AG08396 (cell line): ENCODE results near the gene ZNF740.
"Not testable (repeated sequence)": the region's sequence is repeated elsewhere in the genome, so short reads cannot be mapped to it uniquely, and the experiment has no call there.

Source experiments
- DNase-seq: peaks from one replicate; pipeline ENCODE4 v3.0.0; 2012; ENCODE audit warnings: low spot score, mixed read lengths

ZNF740 gene

DNA sequence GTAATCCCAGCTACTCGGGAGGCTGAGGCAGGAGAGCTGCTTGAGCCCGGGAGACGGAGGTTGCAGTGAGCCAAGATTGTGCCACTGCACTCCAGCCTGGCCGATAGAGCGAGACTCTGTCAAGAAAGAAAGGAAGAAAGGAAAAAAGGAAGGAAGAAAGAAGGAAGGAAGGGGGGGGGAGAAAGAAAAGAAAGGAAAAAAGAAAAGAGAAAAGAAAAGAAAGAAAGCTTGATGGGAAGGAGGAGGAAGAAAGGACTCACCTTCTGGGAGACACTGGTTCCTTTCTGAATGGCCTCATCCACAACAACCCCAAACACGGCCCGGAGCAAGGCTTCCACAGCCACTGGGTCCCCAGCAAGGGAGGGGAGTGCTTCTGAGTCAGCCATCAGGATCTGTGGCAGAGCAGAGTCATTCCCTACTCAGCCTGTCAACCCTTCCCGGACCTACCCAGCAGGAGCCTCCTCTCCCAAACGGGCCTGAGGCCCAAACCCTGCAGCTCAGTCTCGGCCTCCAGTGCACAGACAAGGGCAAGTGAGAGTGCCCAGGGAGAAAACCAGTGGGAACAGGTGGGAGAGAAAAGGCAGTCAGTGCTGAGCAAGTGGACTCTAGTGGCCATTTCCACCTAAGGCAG, 7.3 kb upstream of the ZNF740 start:
- no peak for DNase-seq

GRCh38 chr12:53174881-53175491, 5.5 kb upstream of the ZNF740 start:
- no peak for DNase-seq

GRCh38 chr12:53176750-53177149, 3.8 kb upstream of the ZNF740 start:
- DNase-seq, result no peak

DNA sequence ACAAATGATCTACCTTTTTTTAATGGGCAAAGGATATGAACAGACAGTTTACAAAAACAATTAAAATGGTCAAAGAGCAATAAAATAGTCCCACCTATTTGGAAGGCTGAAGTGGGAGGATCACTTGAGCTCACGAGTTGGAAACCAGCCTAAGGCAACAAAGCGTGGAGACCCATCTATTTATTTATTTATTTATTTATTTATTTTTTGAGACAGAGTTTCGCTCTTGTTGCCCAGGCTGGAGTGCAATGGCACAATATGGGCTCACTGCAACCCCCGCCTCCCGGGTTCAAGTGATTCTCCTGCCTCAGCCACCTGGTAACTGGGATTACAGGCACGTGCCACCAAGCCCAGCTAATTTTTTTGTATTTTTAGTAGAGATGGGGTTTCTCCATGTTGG, 3.1 kb upstream of the ZNF740 start:
- not testable (repeated sequence) for DNase-seq

DNA sequence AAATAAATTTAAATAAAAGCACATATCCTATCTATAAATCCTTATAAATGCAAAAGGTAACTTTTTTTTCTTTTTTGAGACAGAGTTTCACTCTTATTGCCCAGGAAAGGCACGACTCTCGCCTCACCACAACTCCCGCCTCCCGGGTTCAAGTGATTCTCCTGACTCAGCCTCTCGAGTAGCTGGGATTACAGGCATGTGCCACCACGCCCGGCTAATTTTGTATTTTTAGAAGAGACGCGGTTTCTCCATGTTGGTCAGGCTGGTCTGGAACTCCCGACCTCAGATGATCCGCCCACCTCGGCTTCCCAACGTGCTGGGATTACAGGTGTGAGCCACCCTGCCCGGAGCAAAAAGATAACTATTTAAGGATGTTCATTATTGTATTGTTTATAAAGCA, 1.7 kb upstream of the ZNF740 start:
- DNase-seq, result not testable (repeated sequence)

DNA sequence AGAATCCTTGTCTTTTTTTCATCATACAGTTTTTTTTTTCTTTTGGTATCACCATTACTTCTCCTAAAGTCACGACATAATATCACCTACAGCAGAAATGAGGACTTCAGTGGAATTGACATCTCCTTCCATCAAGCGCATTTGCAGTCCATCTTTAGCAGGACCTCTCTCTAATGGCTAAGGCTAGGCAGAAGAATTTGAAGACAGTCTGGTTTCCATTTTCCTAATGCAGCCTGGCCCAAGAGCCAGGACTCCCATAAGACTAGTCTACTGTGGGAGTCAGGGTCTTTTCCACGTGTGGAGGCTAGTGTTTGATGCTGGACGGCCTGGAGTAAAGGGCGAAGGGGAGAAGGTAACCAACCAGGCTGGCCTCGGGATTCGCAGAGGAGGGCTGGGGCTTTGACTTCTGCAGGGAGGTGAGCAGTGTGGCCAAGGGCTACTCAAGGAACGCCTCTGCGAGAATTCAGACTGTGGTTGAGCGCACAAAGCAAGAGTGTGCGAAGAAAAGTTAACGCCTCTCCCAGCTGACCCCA, 769 bp upstream of the ZNF740 start:
- DNase-seq, result peak; percentile 39

GRCh38 chr12:53180931-53181645, 566 bp downstream of the ZNF740 start:
- DNase-seq, result peak; percentile 86

DNA sequence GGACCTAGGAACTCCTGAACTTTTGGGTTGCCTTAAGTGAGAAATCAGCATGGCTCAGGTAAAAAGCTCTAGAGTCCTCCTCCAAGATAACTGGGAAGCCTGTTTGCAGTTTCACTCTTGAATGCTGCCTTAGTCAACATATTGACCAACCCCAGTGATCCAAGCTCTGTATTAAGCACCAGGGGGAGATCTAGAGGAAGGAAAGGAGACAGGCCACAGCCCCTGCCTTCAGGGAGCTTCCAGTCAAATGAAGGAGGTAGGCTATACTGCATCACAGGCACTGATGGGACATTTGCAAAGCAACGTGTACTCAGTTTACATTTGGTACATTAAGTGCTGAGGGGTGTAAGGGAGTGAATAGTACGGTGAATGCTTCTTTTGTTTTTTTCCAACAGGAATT, 1.4 kb downstream of the ZNF740 start:
- peak; percentile 2 for DNase-seq

DNA sequence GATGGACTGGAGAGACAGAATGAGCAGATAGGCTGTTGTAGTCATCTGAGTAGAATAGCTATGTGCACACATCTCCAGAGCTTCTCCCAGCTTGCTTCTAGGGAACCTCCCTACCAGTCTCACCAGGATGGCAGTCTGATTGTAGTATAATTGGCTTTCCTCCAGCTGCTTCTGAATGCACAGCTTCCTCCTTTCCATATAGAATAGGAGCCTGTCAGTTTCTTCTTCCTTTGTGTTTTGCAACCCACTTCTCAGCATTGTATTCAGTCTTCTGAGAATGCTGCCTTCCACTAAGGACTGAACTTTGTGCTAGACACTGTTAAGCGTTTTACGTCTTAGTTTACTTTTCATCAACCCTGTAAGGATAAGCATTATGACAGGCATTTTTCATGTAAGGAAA, 2.4 kb downstream of the ZNF740 start:
- peak; percentile 7 for DNase-seq

DNA sequence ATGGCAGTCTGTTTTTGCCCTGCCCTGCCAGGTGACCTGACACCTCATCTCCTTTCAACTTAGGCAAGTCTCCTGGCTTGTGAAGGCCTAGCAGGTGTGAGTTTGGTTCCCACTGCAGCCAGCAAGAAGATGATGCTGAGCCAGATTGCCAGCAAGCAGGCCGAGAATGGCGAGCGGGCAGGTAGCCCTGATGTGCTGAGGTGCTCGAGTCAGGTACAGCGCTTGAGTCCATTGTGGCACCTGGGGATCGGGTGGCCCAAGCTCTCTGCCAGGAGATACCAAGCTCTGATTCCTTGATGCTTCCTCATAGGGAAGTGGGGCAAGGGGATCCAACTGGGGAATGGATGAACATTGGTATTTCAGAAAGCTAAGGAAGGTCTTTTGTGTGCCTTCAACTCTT, 4.3 kb downstream of the ZNF740 start:
- peak; percentile 1 for DNase-seq

DNA sequence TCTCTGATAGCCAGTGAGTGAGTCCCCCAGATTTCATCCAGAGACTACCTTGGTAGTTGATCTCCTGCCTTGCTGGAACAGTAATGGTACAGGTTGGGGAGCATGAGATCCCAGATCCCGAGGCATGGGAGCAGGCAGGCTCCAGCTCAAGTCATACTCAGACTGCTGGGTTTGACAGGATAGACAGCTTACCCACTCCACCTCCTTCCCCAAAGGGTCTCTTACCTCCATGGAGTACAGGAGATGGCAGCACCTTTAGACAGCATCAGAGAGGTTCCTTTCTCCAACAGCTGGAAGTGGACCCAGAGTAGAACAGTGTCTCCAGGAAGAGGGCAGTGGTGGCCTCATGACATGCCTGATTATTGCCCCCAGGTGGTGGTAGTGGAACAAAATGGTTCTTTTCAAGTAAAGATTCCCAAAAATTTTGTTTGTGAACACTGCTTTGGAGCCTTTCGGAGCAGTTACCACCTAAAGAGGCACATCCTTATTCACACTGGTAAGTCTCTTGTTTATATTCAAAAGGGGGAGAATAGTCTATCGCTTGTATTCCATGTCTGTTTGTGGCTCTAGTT, 5.1 kb downstream of the ZNF740 start:
- DNase-seq, result peak; percentile 0

- DNase-seq, result no peak
Observed at GRCh38 chr12:53186745-53187144, 6.2 kb downstream of the ZNF740 start.

- DNase-seq, result peak; percentile 1
Observed at GRCh38 chr12:53187145-53187899, 6.8 kb downstream of the ZNF740 start.

GRCh38 chr12:53190108-53190729, 9.7 kb downstream of the ZNF740 start:
- peak; percentile 78 for DNase-seq

- no peak for DNase-seq
Observed at GRCh38 chr12:53191096-53191884, 10.8 kb downstream of the ZNF740 start.

- no peak for DNase-seq
Observed at GRCh38 chr12:53191885-53192530, 11.5 kb downstream of the ZNF740 start.

GRCh38 chr12:53192531-53193021, 12.1 kb downstream of the ZNF740 start:
- DNase-seq, result no peak

- no peak for DNase-seq
Observed at GRCh38 chr12:53193040-53193439, 12.5 kb downstream of the ZNF740 start.

DNA sequence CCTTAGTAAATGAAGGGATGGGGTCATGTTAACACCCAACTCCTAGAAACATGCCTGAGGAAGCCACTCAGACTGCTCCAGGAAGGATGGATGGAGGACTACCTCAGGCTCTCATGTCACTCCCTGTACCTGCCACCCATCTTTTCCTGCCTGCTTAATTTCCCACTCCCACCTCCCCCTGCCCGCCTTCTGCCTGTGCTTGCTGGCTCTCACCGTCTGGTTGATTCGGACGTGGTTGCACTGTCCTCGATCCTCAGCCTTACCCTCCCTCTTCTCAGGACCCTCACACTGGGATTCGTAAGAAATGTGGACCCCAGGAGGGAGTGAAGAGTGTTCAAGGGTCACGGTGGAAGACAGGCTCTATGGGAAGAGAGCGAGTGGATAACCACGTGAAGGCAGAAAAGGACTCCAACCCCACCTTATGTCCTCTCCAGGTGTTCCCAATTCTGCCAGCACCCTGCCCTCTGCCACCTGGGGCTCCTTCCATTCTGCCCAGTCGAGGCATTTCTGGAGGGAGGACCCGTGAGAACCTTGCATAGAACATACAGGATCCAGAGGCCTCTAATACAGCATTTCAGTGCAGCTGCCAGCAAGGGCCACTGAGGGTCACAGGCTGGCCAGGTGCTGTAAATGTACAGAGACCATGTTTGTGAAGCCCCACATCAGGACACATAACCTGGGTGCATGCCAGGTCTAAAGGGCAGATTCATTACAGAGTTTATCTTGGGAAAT, 13.6 kb downstream of the ZNF740 start:
- DNase-seq, result no peak
